Activated naive CD4-positive, alpha-beta T cell treated with anti-CD3 and anti-CD28 coated beads, Interleukin-2, amount 50 U/mL, for 24 hours (primary cell): Measurements from ENCODE around the gene TTC34.

Experiments used
- H3K27ac Mint-ChIP-seq: one replicate; pipeline ENCODE4 v1.8.0; 2021; ENCODE audit warnings: mild to moderate bottlenecking, mixed read lengths
- H3K27me3 Mint-ChIP-seq: one replicate; pipeline ENCODE4 v1.8.0; 2021; ENCODE audit warnings: mixed read lengths
- H3K36me3 Mint-ChIP-seq: one replicate; pipeline ENCODE4 v1.8.0; 2021; ENCODE audit warnings: mixed read lengths
- H3K4me1 Mint-ChIP-seq: one replicate; pipeline ENCODE4 v1.8.0; 2021; ENCODE audit warnings: mixed read lengths
- H3K4me3 Mint-ChIP-seq: one replicate; pipeline ENCODE4 v1.8.0; 2021; ENCODE audit warnings: mild to moderate bottlenecking, mixed read lengths
- H3K9me3 Mint-ChIP-seq: one replicate; pipeline ENCODE4 v1.8.0; 2021; ENCODE audit warnings: mixed read lengths

Gene TTC34

GRCh38 chr1:2796890-2797740 is 4.4 kb downstream of the TTC34 start:
- Mint-ChIP-seq H3K27me3 (peaks cover 22% of the 10 kb centered on the region), H3K4me3 (no peak overlapping the region), H3K4me1 (peaks cover 3% of the 10 kb centered on the region), H3K27ac (peak overlapping the region; percentile 5), H3K36me3 (peaks cover 6% of the 10 kb centered on the region), H3K9me3 (peaks cover 16% of the 10 kb centered on the region)

- H3K9me3 Mint-ChIP-seq, result peaks cover 16% of the 10 kb centered on the region
- H3K27me3 Mint-ChIP-seq, result peaks cover 31% of the 10 kb centered on the region
- no peak overlapping the region for H3K4me3 Mint-ChIP-seq
Observed at GRCh38 chr1:2795926-2796325, 5.6 kb downstream of the TTC34 start.

GRCh38 chr1:2791027-2791760 is 10.3 kb downstream of the TTC34 start:
- Mint-ChIP-seq H3K36me3 (peaks cover 9% of the 10 kb centered on the region), H3K27ac (no peak overlapping the region), H3K27me3 (peaks cover 40% of the 10 kb centered on the region), H3K4me1 (no peaks in the 10 kb centered on the region), H3K9me3 (peaks cover 16% of the 10 kb centered on the region), H3K4me3 (no peak overlapping the region)

More at GRCh38 chr1:2795926-2796325, 5.6 kb downstream of the TTC34 start:
- H3K27ac Mint-ChIP-seq, result no peak overlapping the region
- H3K4me1 Mint-ChIP-seq, result no peaks in the 10 kb centered on the region
- H3K36me3 Mint-ChIP-seq, result peaks cover 9% of the 10 kb centered on the region

- H3K4me1 Mint-ChIP-seq, result no peaks in the 10 kb centered on the region
- H3K27ac Mint-ChIP-seq, result no peak overlapping the region
- no peak overlapping the region for H3K4me3 Mint-ChIP-seq
- H3K9me3 Mint-ChIP-seq, result peaks cover 16% of the 10 kb centered on the region
- peaks cover 9% of the 10 kb centered on the region for H3K36me3 Mint-ChIP-seq
- H3K27me3 Mint-ChIP-seq, result peaks cover 40% of the 10 kb centered on the region
Observed at GRCh38 chr1:2789986-2790581, 11.4 kb downstream of the TTC34 start.

- no peak overlapping the region for H3K27ac Mint-ChIP-seq
- peaks cover 13% of the 10 kb centered on the region for H3K9me3 Mint-ChIP-seq
- H3K27me3 Mint-ChIP-seq, result peaks cover 38% of the 10 kb centered on the region
- H3K4me1 Mint-ChIP-seq, result no peaks in the 10 kb centered on the region
- peaks cover 9% of the 10 kb centered on the region for H3K36me3 Mint-ChIP-seq
- peak overlapping the region; percentile 57 for H3K4me3 Mint-ChIP-seq
Observed at GRCh38 chr1:2789164-2789985, 12.1 kb downstream of the TTC34 start.

- H3K27ac Mint-ChIP-seq, result no peak overlapping the region
- H3K27me3 Mint-ChIP-seq, result peaks cover 37% of the 10 kb centered on the region
- H3K4me3 Mint-ChIP-seq, result peak overlapping the region; percentile 57
- H3K9me3 Mint-ChIP-seq, result peaks cover 9% of the 10 kb centered on the region
- no peaks in the 10 kb centered on the region for H3K4me1 Mint-ChIP-seq
- H3K36me3 Mint-ChIP-seq, result peaks cover 9% of the 10 kb centered on the region
Observed at GRCh38 chr1:2788506-2789163, 12.9 kb downstream of the TTC34 start.

- no peak overlapping the region for H3K27ac Mint-ChIP-seq
- H3K4me1 Mint-ChIP-seq, result no peaks in the 10 kb centered on the region
- H3K27me3 Mint-ChIP-seq, result peaks cover 26% of the 10 kb centered on the region
- no peak overlapping the region for H3K4me3 Mint-ChIP-seq
- peaks cover 6% of the 10 kb centered on the region for H3K36me3 Mint-ChIP-seq
- peaks cover 5% of the 10 kb centered on the region for H3K9me3 Mint-ChIP-seq
Observed at GRCh38 chr1:2787163-2787911, 14.2 kb downstream of the TTC34 start.

- peaks cover 4% of the 10 kb centered on the region for H3K36me3 Mint-ChIP-seq
- no peak overlapping the region for H3K4me3 Mint-ChIP-seq
- H3K4me1 Mint-ChIP-seq, result no peaks in the 10 kb centered on the region
- peaks cover 23% of the 10 kb centered on the region for H3K27me3 Mint-ChIP-seq
- H3K9me3 Mint-ChIP-seq, result peaks cover 6% of the 10 kb centered on the region
- no peak overlapping the region for H3K27ac Mint-ChIP-seq
Observed at GRCh38 chr1:2786329-2787162, 14.9 kb downstream of the TTC34 start.

- H3K4me3 Mint-ChIP-seq, result no peak overlapping the region
Observed at GRCh38 chr1:2785631-2786328, 15.7 kb downstream of the TTC34 start.

GRCh38 chr1:2784854-2785630 is 16.5 kb downstream of the TTC34 start:
- H3K36me3 Mint-ChIP-seq, result peaks cover 3% of the 10 kb centered on the region
- H3K4me3 Mint-ChIP-seq, result no peak overlapping the region
- H3K27me3 Mint-ChIP-seq, result peaks cover 23% of the 10 kb centered on the region
- no peak overlapping the region for H3K27ac Mint-ChIP-seq
- no peaks in the 10 kb centered on the region for H3K4me1 Mint-ChIP-seq
- H3K9me3 Mint-ChIP-seq, result peaks cover 16% of the 10 kb centered on the region

More at GRCh38 chr1:2785631-2786328, 15.7 kb downstream of the TTC34 start:
- Mint-ChIP-seq H3K9me3 (peaks cover 11% of the 10 kb centered on the region), H3K4me1 (no peaks in the 10 kb centered on the region), H3K36me3 (peaks cover 3% of the 10 kb centered on the region), H3K27me3 (peaks cover 20% of the 10 kb centered on the region), H3K27ac (no peak overlapping the region)

GRCh38 chr1:2783435-2784397 is 17.8 kb downstream of the TTC34 start:
- H3K27ac Mint-ChIP-seq, result no peak overlapping the region
- H3K27me3 Mint-ChIP-seq, result peaks cover 23% of the 10 kb centered on the region
- no peaks in the 10 kb centered on the region for H3K4me1 Mint-ChIP-seq

GRCh38 chr1:2783069-2783434 is 18.4 kb downstream of the TTC34 start:
- Mint-ChIP-seq H3K27ac (no peak overlapping the region), H3K4me3 (no peak overlapping the region), H3K36me3 (peaks cover 3% of the 10 kb centered on the region), H3K9me3 (peaks cover 16% of the 10 kb centered on the region), H3K4me1 (no peaks in the 10 kb centered on the region), H3K27me3 (peaks cover 22% of the 10 kb centered on the region)

More at GRCh38 chr1:2783435-2784397, 17.8 kb downstream of the TTC34 start:
- Mint-ChIP-seq H3K4me3 (no peak overlapping the region), H3K9me3 (peaks cover 16% of the 10 kb centered on the region), H3K36me3 (peaks cover 3% of the 10 kb centered on the region)
